ENCODE measurements around the gene PRM1.

Gene PRM1

GRCh38 chr16:11252482-11252931, 28.6 kb downstream of the PRM1 start:
- Histone ChIP-seq H2BK12ac (ENCODE audit: low read length) (no peak overlapping the region), H3K4ac (ENCODE audit: low read depth, low read length) (no peak overlapping the region), H3K14ac (ENCODE audit: low read length) (no peak overlapping the region), H3K27ac (ENCODE audit: low read depth, low read length) (no peak overlapping the region), H2AK5ac (ENCODE audit: low read length) (no peak overlapping the region), H2BK5ac (ENCODE audit: low read depth, low read length, poor library complexity) (no peak overlapping the region), H3K27me3 (ENCODE audit: insufficient read depth, low read length) (no peaks in the 10 kb centered on the region), H3K79me2 (ENCODE audit: control insufficient read depth, insufficient read depth, low read length, poor library complexity) (peaks cover 18% of the 10 kb centered on the region), H3K4me3 (ENCODE audit: low read depth, low read length) (no peak overlapping the region), H4K8ac (ENCODE audit: low read depth, low read length) (no peak overlapping the region), H3K4me2 (ENCODE audit: low read length) (no peak overlapping the region), H3K9ac (ENCODE audit: low read length) (no peak overlapping the region), H3K18ac (ENCODE audit: low read length) (no peak overlapping the region), H3K9me3 (ENCODE audit: insufficient read depth, low read depth, low read length) (no peaks in the 10 kb centered on the region), H3K79me1 (ENCODE audit: low read length) (peaks cover 20% of the 10 kb centered on the region), H4K91ac (ENCODE audit: low read depth, low read length) (no peak overlapping the region), H4K12ac (ENCODE audit: low read depth, low read length) (no peak overlapping the region), H3K4me1 (ENCODE audit: control insufficient read depth in 1 of 2, insufficient read depth in 2 of 2, low read length in 2 of 2) (peaks cover 12 to 19% of the 10 kb centered on the region in 2 experiments), H3K23ac (ENCODE audit: low read length) (no peak overlapping the region), H2AFZ (ENCODE audit: insufficient read depth, low read length, poor library complexity) (no peak overlapping the region), H3K36me3 (ENCODE audit: control insufficient read depth in 1 of 2, insufficient read depth in 2 of 2, low read length in 2 of 2) (peaks cover 7 to 8% of the 10 kb centered on the region in 2 experiments), H2BK120ac (ENCODE audit: insufficient read depth, low read length, poor library complexity) (no peak overlapping the region)
- DNase-seq, result no peak
- WGBS (ENCODE audit: extremely low coverage, insufficient coverage, insufficient read length), result no CpG with 5 or more reads among the region's 8 CpGs

GRCh38 chr16:11251525-11252481, 29.3 kb downstream of the PRM1 start:
- Histone ChIP-seq H2AFZ (ENCODE audit: insufficient read depth, low read length, poor library complexity) (no peak overlapping the region), H3K23ac (ENCODE audit: low read length) (no peak overlapping the region), H3K9me3 (ENCODE audit: insufficient read depth, low read depth, low read length) (no peaks in the 10 kb centered on the region), H3K14ac (ENCODE audit: low read length) (no peak overlapping the region), H3K4ac (ENCODE audit: low read depth, low read length) (no peak overlapping the region), H3K36me3 (ENCODE audit: control insufficient read depth in 1 of 2, insufficient read depth in 2 of 2, low read length in 2 of 2) (peaks cover 7 to 8% of the 10 kb centered on the region in 2 experiments), H3K4me1 (ENCODE audit: control insufficient read depth in 1 of 2, insufficient read depth in 2 of 2, low read length in 2 of 2) (peaks cover 9 to 14% of the 10 kb centered on the region in 2 experiments), H3K27me3 (ENCODE audit: insufficient read depth, low read length) (no peaks in the 10 kb centered on the region), H2BK120ac (ENCODE audit: insufficient read depth, low read length, poor library complexity) (no peak overlapping the region), H3K18ac (ENCODE audit: low read length) (no peak overlapping the region), H4K91ac (ENCODE audit: low read depth, low read length) (no peak overlapping the region), H4K8ac (ENCODE audit: low read depth, low read length) (no peak overlapping the region), H3K79me2 (ENCODE audit: control insufficient read depth, insufficient read depth, low read length, poor library complexity) (peaks cover 18% of the 10 kb centered on the region), H2BK5ac (ENCODE audit: low read depth, low read length, poor library complexity) (no peak overlapping the region), H2BK12ac (ENCODE audit: low read length) (no peak overlapping the region), H3K4me2 (ENCODE audit: low read length) (no peak overlapping the region), H4K12ac (ENCODE audit: low read depth, low read length) (no peak overlapping the region), H2AK5ac (ENCODE audit: low read length) (no peak overlapping the region), H3K9ac (ENCODE audit: low read length) (no peak overlapping the region), H3K4me3 (ENCODE audit: low read depth, low read length) (no peak overlapping the region), H3K27ac (ENCODE audit: low read depth, low read length) (no peak overlapping the region), H3K79me1 (ENCODE audit: low read length) (peaks cover 17% of the 10 kb centered on the region)
- DNase-seq, result no peak
- WGBS (ENCODE audit: extremely low coverage, insufficient coverage, insufficient read length), result no CpG with 5 or more reads among the region's 18 CpGs

- Histone ChIP-seq H2BK12ac (ENCODE audit: low read length) (no peak overlapping the region), H3K4me2 (ENCODE audit: low read length) (no peak overlapping the region), H3K27ac (ENCODE audit: low read depth, low read length) (no peak overlapping the region), H3K27me3 (ENCODE audit: insufficient read depth, low read length) (no peaks in the 10 kb centered on the region), H2BK120ac (ENCODE audit: insufficient read depth, low read length, poor library complexity) (no peak overlapping the region), H3K14ac (ENCODE audit: low read length) (no peak overlapping the region), H4K91ac (ENCODE audit: low read depth, low read length) (no peak overlapping the region), H3K4ac (ENCODE audit: low read depth, low read length) (no peak overlapping the region), H3K79me2 (ENCODE audit: control insufficient read depth, insufficient read depth, low read length, poor library complexity) (peaks cover 14% of the 10 kb centered on the region), H3K4me1 (ENCODE audit: control insufficient read depth in 1 of 2, insufficient read depth in 2 of 2, low read length in 2 of 2) (peaks cover 7 to 12% of the 10 kb centered on the region in 2 experiments), H3K18ac (ENCODE audit: low read length) (no peak overlapping the region), H3K4me3 (ENCODE audit: low read depth, low read length) (no peak overlapping the region), H2AK5ac (ENCODE audit: low read length) (no peak overlapping the region), H3K36me3 (ENCODE audit: control insufficient read depth in 1 of 2, insufficient read depth in 2 of 2, low read length in 2 of 2) (peaks cover 7 to 8% of the 10 kb centered on the region in 2 experiments), H3K79me1 (ENCODE audit: low read length) (peaks cover 10% of the 10 kb centered on the region), H3K9me3 (ENCODE audit: insufficient read depth, low read depth, low read length) (no peaks in the 10 kb centered on the region), H3K23ac (ENCODE audit: low read length) (no peak overlapping the region), H4K12ac (ENCODE audit: low read depth, low read length) (no peak overlapping the region), H2AFZ (ENCODE audit: insufficient read depth, low read length, poor library complexity) (no peak overlapping the region), H3K9ac (ENCODE audit: low read length) (no peak overlapping the region), H2BK5ac (ENCODE audit: low read depth, low read length, poor library complexity) (no peak overlapping the region), H4K8ac (ENCODE audit: low read depth, low read length) (no peak overlapping the region)
- no CpG with 5 or more reads among the region's 10 CpGs for WGBS (ENCODE audit: extremely low coverage, insufficient coverage, insufficient read length)
- DNase-seq, result no peak
Measured at GRCh38 chr16:11250786-11251524, 30.2 kb downstream of the PRM1 start.

GRCh38 chr16:11250091-11250785, 30.9 kb downstream of the PRM1 start:
- Histone ChIP-seq H2BK12ac (ENCODE audit: low read length) (no peak overlapping the region), H3K4me3 (ENCODE audit: low read depth, low read length) (no peak overlapping the region), H3K23ac (ENCODE audit: low read length) (no peak overlapping the region), H3K18ac (ENCODE audit: low read length) (no peak overlapping the region), H3K4me1 (ENCODE audit: control insufficient read depth in 1 of 2, insufficient read depth in 2 of 2, low read length in 2 of 2) (peaks cover 7 to 12% of the 10 kb centered on the region in 2 experiments), H3K79me1 (ENCODE audit: low read length) (peaks cover 5% of the 10 kb centered on the region), H3K9ac (ENCODE audit: low read length) (no peak overlapping the region), H2AK5ac (ENCODE audit: low read length) (no peak overlapping the region), H3K9me3 (ENCODE audit: insufficient read depth, low read depth, low read length) (no peaks in the 10 kb centered on the region), H2BK120ac (ENCODE audit: insufficient read depth, low read length, poor library complexity) (no peak overlapping the region), H3K79me2 (ENCODE audit: control insufficient read depth, insufficient read depth, low read length, poor library complexity) (peaks cover 8% of the 10 kb centered on the region), H3K4me2 (ENCODE audit: low read length) (no peak overlapping the region), H3K36me3 (ENCODE audit: control insufficient read depth in 1 of 2, insufficient read depth in 2 of 2, low read length in 2 of 2) (peaks cover 7 to 8% of the 10 kb centered on the region in 2 experiments), H3K14ac (ENCODE audit: low read length) (no peak overlapping the region), H3K27me3 (ENCODE audit: insufficient read depth, low read length) (no peaks in the 10 kb centered on the region), H3K27ac (ENCODE audit: low read depth, low read length) (no peak overlapping the region), H4K8ac (ENCODE audit: low read depth, low read length) (no peak overlapping the region), H4K91ac (ENCODE audit: low read depth, low read length) (no peak overlapping the region), H2AFZ (ENCODE audit: insufficient read depth, low read length, poor library complexity) (no peak overlapping the region), H2BK5ac (ENCODE audit: low read depth, low read length, poor library complexity) (no peak overlapping the region), H3K4ac (ENCODE audit: low read depth, low read length) (no peak overlapping the region), H4K12ac (ENCODE audit: low read depth, low read length) (no peak overlapping the region)
- DNase-seq, result peak in 1 of 2 donors; percentile 18
- WGBS (ENCODE audit: extremely low coverage, insufficient coverage, insufficient read length), result no CpG with 5 or more reads among the region's 16 CpGs

All from trophoblast cell (in vitro differentiated cells and primary cell).